ENCODE data around the gene HOXD12. TPM values are rescaled to one million over a fixed set of nuclear protein-coding genes. Genes with fewer than 3 reads are reported as not detected.

The HOXD12 gene
- total RNA-seq, 1 donor from 2014 or later = not detected

- H3K4me1 Mint-ChIP-seq (ENCODE audit: unreplicated experiment) = peaks cover 15% of the 10 kb centered on the region
- DNase-seq (ENCODE audit: extremely low spot score, unreplicated experiment) = no peak
- H3K36me3 Mint-ChIP-seq = peaks cover 6% of the 10 kb centered on the region
- H3K27me3 Mint-ChIP-seq = peaks cover 98% of the 10 kb centered on the region
- H3K4me3 Mint-ChIP-seq = no peak overlapping the region
- H3K9me3 Mint-ChIP-seq = no peaks in the 10 kb centered on the region
- no peak overlapping the region for H3K27ac Mint-ChIP-seq
- no peak for TF ChIP-seq CTCF (conservative IDR thresholded peaks at IDR 0.05)
Measured at GRCh38 chr2:176145085-176145969, 45.7 kb downstream of the HOXD12 start.

GRCh38 chr2:176146101-176146500, 46.5 kb downstream of the HOXD12 start:
- Mint-ChIP-seq H3K9me3 (no peaks in the 10 kb centered on the region), H3K4me1 (ENCODE audit: unreplicated experiment) (peaks cover 17% of the 10 kb centered on the region), H3K27ac (no peak overlapping the region), H3K27me3 (peaks cover 100% of the 10 kb centered on the region), H3K4me3 (no peak overlapping the region), H3K36me3 (peaks cover 8% of the 10 kb centered on the region)
- DNase-seq (ENCODE audit: extremely low spot score, unreplicated experiment) = no peak
- no peak for TF ChIP-seq CTCF (conservative IDR thresholded peaks at IDR 0.05)

- Mint-ChIP-seq H3K4me1 (ENCODE audit: unreplicated experiment) (peaks cover 21% of the 10 kb centered on the region), H3K36me3 (peaks cover 8% of the 10 kb centered on the region), H3K9me3 (no peaks in the 10 kb centered on the region), H3K27ac (no peak overlapping the region), H3K4me3 (peak overlapping the region; percentile 44), H3K27me3 (peaks cover 100% of the 10 kb centered on the region)
- DNase-seq (ENCODE audit: extremely low spot score, unreplicated experiment) = no peak
- TF ChIP-seq CTCF (conservative IDR thresholded peaks at IDR 0.05) = no peak
Measured at GRCh38 chr2:176146645-176147044, 47.0 kb downstream of the HOXD12 start.

- H3K36me3 Mint-ChIP-seq = peaks cover 8% of the 10 kb centered on the region
- H3K4me1 Mint-ChIP-seq (ENCODE audit: unreplicated experiment) = peaks cover 21% of the 10 kb centered on the region
- H3K27ac Mint-ChIP-seq = no peak overlapping the region
- TF ChIP-seq CTCF (conservative IDR thresholded peaks at IDR 0.05) = no peak
- H3K27me3 Mint-ChIP-seq = peaks cover 94% of the 10 kb centered on the region
- no peak for DNase-seq (ENCODE audit: extremely low spot score, unreplicated experiment)
- no peaks in the 10 kb centered on the region for H3K9me3 Mint-ChIP-seq
- H3K4me3 Mint-ChIP-seq = peak overlapping the region; percentile 72
Measured at GRCh38 chr2:176147210-176147799, 47.7 kb downstream of the HOXD12 start.

- TF ChIP-seq CTCF (conservative IDR thresholded peaks at IDR 0.05) = no peak
- Mint-ChIP-seq H3K27me3 (peaks cover 94% of the 10 kb centered on the region), H3K4me1 (ENCODE audit: unreplicated experiment) (peaks cover 21% of the 10 kb centered on the region), H3K4me3 (peak overlapping the region; percentile 76), H3K9me3 (no peaks in the 10 kb centered on the region), H3K36me3 (peaks cover 8% of the 10 kb centered on the region), H3K27ac (peak overlapping the region; percentile 21)
- no peak for DNase-seq (ENCODE audit: extremely low spot score, unreplicated experiment)
Measured at GRCh38 chr2:176147800-176148496, 48.4 kb downstream of the HOXD12 start.

All from type B pancreatic cell (in vitro differentiated cells).